ENCODE data around the gene TFB1M.

DNA sequence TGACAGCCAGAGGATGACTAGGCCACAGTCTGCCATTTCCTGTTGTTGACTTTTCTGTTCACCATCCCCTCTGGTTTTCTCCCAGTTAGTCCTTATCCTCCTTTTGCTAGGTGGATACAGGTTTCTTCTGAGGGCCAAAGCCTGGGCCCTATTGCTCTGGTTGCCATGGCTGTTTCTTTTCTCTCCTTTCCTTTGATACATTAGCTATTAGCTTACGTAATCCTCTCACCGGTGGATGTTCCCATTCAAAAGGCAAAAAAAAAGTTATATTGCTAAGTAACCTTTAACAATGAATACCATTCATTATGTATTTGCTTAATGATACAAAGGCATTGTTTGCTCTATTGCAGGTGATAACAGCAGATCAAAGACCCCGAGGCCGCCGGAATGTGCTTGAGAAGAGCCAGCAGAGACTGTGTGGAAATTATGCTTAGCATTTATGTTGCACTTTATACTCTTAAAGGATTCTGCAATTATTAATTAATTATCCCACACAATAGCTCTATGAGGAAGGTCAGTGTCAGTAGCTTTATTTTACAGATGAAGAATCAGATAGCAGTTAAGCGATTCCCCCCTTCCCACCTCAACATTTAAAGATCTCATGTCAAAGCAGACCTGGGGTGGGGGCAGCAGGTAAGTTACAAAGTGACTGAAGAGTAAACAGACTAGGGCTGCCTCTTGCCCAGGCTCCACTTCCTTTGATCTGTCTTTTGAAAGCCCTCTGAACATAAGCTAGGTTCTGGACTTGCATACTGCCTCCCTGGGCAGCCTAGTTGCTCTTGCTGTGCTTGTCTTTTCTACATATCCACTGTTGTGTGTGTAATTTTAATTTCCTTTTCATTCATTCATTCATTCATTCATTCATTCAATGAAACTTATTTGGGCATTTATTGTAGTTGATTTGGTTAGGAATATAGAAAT is 14.5 kb upstream of the TFB1M start:
- TF ChIP-seq, protein P1, sequence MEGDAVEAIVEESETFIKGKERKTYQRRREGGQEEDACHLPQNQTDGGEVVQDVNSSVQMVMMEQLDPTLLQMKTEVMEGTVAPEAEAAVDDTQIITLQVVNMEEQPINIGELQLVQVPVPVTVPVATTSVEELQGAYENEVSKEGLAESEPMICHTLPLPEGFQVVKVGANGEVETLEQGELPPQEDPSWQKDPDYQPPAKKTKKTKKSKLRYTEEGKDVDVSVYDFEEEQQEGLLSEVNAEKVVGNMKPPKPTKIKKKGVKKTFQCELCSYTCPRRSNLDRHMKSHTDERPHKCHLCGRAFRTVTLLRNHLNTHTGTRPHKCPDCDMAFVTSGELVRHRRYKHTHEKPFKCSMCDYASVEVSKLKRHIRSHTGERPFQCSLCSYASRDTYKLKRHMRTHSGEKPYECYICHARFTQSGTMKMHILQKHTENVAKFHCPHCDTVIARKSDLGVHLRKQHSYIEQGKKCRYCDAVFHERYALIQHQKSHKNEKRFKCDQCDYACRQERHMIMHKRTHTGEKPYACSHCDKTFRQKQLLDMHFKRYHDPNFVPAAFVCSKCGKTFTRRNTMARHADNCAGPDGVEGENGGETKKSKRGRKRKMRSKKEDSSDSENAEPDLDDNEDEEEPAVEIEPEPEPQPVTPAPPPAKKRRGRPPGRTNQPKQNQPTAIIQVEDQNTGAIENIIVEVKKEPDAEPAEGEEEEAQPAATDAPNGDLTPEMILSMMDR (IDR thresholded peaks at IDR 0.05; ENCODE audit: low read length) = no peak
- no peak for TF ChIP-seq EZH2 (IDR thresholded peaks at IDR 0.05; ENCODE audit: borderline replicate concordance, low read length)

Measured in OCI-LY1 (cell line).